ENCODE data around the gene MAN2A1.

DNA sequence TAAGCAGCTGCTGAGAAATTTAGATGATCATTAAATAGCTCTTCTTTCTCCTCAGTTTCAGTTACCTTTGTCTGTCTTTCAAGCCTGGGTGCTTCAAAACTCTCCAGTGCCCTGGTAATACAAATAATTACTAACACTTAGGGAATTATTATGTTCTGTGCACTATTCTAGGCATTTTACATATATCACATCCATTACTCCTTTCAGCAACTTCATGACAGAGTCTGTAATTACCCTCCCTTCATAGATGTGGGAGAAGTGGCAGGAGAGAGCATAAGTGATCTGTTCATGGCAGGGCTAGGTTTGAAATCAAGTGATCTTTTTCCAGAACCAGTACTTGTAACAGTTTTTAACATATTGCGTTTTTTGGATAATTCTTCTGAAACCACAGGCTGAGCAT, 32.0 kb downstream of the MAN2A1 start:
- TF ChIP-seq POLR2A (IDR thresholded peaks at IDR 0.05) = no peak
- no peak for TF ChIP-seq POLR2AphosphoS5 (IDR thresholded peaks at IDR 0.05)
- TF ChIP-seq, protein P1, sequence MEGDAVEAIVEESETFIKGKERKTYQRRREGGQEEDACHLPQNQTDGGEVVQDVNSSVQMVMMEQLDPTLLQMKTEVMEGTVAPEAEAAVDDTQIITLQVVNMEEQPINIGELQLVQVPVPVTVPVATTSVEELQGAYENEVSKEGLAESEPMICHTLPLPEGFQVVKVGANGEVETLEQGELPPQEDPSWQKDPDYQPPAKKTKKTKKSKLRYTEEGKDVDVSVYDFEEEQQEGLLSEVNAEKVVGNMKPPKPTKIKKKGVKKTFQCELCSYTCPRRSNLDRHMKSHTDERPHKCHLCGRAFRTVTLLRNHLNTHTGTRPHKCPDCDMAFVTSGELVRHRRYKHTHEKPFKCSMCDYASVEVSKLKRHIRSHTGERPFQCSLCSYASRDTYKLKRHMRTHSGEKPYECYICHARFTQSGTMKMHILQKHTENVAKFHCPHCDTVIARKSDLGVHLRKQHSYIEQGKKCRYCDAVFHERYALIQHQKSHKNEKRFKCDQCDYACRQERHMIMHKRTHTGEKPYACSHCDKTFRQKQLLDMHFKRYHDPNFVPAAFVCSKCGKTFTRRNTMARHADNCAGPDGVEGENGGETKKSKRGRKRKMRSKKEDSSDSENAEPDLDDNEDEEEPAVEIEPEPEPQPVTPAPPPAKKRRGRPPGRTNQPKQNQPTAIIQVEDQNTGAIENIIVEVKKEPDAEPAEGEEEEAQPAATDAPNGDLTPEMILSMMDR (IDR thresholded peaks at IDR 0.05) = no peak
- no peak for TF ChIP-seq EP300 (IDR thresholded peaks at IDR 0.05)
